GM19397 (cell line): ENCODE data around the gene NOL6.
"Not testable (repeated sequence)": the region's sequence is repeated elsewhere in the genome, so short reads cannot be mapped to it uniquely, and the experiment has no call there.

Experiments used
- ATAC-seq: cut with Tn5 transposase; IDR thresholded peaks from one replicate; pipeline ENCODE4 v1.9.1; 2021; ENCODE audit warnings: mild to moderate bottlenecking, moderate library complexity; ENCODE audit not compliant: unreplicated experiment

Gene NOL6, protein sequence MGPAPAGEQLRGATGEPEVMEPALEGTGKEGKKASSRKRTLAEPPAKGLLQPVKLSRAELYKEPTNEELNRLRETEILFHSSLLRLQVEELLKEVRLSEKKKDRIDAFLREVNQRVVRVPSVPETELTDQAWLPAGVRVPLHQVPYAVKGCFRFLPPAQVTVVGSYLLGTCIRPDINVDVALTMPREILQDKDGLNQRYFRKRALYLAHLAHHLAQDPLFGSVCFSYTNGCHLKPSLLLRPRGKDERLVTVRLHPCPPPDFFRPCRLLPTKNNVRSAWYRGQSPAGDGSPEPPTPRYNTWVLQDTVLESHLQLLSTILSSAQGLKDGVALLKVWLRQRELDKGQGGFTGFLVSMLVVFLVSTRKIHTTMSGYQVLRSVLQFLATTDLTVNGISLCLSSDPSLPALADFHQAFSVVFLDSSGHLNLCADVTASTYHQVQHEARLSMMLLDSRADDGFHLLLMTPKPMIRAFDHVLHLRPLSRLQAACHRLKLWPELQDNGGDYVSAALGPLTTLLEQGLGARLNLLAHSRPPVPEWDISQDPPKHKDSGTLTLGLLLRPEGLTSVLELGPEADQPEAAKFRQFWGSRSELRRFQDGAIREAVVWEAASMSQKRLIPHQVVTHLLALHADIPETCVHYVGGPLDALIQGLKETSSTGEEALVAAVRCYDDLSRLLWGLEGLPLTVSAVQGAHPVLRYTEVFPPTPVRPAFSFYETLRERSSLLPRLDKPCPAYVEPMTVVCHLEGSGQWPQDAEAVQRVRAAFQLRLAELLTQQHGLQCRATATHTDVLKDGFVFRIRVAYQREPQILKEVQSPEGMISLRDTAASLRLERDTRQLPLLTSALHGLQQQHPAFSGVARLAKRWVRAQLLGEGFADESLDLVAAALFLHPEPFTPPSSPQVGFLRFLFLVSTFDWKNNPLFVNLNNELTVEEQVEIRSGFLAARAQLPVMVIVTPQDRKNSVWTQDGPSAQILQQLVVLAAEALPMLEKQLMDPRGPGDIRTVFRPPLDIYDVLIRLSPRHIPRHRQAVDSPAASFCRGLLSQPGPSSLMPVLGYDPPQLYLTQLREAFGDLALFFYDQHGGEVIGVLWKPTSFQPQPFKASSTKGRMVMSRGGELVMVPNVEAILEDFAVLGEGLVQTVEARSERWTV

DNA sequence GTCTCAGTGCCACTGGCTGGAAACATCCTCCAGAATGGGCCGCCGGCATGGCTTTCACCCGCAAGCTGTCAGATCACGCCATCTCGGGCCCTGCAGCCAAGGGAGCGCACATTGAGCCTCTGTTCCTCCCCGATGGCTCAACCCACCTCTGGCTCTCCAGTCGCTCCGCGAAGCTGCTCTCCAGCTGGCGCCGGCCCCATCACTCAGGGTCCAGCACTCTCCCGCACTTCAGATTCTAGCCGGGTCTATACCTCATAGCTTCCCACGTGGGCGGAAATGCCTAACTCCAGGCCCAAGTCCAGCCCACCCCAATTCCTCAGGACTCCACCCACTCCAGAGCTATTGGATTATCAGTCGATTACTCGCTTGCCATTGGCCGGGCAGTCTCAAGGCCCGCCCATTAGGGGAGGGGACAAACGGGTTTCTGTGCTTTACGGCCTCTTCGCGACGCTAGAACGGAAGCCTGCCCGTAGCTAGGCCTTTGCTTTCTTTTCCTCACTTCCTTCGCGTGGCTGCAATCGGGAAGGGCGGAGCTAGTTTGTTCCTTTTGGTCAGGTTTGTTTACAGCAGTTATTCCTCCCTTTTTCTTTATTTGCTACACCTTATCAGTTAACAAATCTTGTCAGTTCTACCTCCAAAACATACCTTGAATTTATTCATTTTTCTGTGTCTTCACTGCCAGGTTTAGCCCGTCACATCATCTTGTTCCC, at the start of gene NOL6:
NOL6 (minus strand) TSS at position 282 of the 710 bp plus-strand sequence; CDS start at position 200, 82 bp downstream.
- ATAC-seq = peak; percentile 97

GRCh38 chr9:33521861-33522260, 48.1 kb upstream of the NOL6 start:
- ATAC-seq = not testable (repeated sequence)

DNA sequence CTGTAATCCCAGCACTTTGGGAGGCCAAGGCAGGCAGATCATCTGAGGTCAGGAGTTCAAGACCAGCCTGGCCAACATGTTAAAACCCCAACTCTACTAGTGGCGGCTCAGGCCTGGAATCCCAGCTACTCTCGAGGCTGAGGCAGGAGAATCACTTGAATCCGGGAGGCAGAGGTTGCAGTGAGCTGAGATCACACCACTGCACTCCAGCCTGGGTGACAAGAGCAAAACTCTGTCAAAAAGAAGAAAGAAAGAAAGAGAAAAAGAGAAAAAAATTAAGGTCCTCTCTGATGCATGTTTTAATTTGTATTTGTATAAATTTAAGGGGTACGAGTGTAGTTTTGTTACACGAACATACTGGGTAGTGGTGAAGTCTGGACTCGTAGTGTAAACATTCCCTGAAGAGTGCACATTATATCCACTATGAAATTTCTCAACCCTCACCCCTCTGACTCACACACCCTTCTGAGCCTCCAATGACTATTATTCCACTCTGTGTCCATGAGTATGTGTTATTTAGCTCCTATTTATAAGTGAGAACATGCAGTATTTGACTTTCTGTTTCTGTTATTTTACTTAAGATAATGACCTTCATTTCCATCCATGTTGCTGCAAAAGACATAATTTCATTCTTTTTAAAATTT, 44.3 kb upstream of the NOL6 start:
- not testable (repeated sequence) for ATAC-seq

GRCh38 chr9:33517373-33517772, 43.6 kb upstream of the NOL6 start:
- no peak for ATAC-seq

GRCh38 chr9:33516397-33516796, 42.7 kb upstream of the NOL6 start:
- ATAC-seq = not testable (repeated sequence)

GRCh38 chr9:33515342-33515995, 41.7 kb upstream of the NOL6 start:
- not testable (repeated sequence) for ATAC-seq

GRCh38 chr9:33512535-33512934, 38.8 kb upstream of the NOL6 start:
- ATAC-seq = not testable (repeated sequence)

DNA sequence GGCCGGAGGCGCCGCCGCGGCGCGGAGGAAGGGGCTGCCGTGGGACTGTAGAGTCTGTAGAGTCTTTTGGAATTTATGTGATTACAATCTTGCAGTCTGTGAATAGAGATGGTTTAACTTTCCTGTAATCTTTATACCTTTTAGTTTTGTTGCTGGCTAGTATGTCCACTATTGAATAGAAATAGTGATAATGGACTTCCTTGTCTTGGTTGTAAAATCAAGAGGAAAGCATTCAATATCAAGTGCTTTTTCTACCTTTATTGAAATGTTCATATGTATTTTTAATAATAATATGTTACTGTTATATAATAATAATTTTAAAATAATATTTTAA, 37.4 kb upstream of the NOL6 start:
- ATAC-seq = not testable (repeated sequence)

DNA sequence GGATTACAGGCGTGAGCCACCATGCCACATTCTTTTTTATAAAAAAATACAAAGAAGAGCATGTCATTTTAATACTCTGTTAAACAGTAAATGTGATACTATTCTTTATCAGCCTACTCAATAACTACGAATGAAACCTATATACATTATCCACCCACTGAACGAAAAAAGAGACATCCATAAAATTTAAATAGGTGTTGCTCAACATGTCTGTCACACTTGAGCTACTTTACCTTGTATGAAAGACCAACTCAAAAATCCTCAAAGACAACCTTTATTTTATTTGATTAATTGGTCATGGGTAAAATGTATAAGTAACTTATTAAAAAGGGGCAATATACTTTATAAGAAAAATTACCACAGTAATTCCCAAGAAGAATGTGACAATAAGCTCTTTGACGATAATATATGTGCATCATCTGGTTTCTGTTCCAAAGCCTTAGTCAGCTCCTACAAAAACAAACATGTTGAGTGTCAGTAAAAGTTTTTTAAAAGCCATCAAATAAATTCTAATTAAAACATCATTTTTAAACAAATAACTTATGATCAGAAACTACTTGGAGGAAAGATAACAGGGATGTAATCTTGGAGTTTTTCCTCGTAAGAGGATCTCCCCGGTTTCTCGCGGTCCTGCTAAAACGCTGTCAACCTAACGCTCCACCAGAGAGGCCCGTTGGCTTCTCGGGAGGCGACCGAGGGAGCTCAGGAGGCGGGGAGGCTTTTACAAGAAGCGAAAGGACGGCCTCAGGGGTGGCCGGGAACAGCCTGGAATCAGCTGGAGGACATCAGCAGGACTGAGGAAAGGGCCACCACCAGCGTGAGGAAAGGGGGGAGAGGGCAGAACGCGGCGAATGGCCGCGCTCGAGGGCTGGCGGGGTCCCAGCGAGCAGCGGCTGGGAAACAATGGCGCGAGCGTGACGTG, 36.8 kb upstream of the NOL6 start:
- no peak for ATAC-seq

- ATAC-seq = no peak
Measured at GRCh38 chr9:33506626-33507370, 33.1 kb upstream of the NOL6 start.

DNA sequence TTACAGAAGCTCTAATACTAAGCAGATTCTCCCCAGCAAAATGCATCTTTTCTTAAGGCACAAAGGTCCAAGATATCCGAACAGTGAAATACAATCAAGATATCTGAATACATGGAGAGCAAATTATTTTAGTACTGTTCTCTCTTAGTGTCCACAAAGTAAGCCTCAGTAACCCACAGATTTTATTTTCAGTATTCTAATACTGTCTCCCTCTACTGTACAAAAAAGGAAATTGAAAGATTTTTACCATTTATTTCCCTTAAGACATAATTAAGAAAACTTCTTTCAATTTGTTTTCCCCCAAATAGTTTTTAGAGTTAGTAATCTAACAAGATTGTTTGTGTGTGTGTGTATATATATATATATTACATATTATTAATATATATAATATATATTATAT, 24.7 kb upstream of the NOL6 start:
- no peak for ATAC-seq

DNA sequence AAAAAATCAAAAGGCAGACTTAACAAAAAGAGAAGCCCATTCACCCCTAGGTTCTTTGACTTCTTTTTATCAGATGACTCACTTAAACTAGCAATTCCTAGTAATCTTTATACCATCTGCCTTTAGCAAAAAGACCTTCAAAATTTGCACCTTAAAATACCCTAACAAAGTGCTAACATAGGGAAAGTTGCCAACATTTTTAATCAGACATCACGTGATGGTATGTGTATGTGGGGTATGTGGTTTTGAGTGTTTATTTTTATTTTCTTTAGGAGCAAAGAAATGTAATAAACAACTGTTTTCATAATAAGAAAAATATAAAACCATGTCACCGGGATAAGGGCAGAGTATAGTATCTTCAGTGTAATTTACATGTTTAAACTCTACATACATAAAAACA, 20.1 kb upstream of the NOL6 start:
- not testable (repeated sequence) for ATAC-seq

DNA sequence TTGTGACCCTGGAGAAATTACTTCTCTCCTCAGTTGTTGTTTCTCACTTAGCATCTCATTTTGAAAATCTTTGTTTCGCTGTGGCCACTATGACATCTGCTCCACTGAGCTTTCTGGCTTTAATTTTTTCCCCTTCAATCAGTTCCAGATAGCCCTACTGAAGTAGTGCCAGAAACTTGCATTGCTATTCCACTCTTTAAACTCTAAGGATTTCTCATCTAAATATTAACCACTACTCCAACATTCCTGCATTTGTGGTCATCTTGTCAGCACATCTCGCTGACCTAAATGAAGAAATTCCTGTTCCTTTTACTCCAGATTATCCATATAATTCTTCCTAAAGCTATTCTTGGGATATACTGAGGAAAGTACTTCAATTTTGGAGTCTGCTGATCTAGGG, 15.3 kb upstream of the NOL6 start:
- no peak for ATAC-seq

DNA sequence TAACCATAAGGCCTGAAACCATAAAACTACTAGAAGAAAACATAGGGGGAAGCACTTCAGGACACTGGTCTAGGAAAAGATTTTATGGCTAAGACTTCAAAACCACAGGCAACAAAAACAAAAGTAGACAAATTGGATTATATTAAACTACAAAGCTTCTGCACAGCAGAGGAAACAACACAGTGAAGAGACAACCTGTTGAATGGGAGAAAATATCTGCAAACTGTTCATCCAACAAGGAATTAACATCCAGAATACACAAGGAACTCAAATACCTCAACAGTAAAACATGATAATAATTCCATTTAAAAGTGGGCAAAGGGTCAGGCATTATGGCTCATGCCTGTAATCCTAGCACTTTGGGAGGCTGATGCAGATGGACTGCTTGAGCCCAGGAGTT, 11.6 kb upstream of the NOL6 start:
- ATAC-seq = not testable (repeated sequence)

- no peak for ATAC-seq
Measured at GRCh38 chr9:33480976-33481375, 7.3 kb upstream of the NOL6 start.

DNA sequence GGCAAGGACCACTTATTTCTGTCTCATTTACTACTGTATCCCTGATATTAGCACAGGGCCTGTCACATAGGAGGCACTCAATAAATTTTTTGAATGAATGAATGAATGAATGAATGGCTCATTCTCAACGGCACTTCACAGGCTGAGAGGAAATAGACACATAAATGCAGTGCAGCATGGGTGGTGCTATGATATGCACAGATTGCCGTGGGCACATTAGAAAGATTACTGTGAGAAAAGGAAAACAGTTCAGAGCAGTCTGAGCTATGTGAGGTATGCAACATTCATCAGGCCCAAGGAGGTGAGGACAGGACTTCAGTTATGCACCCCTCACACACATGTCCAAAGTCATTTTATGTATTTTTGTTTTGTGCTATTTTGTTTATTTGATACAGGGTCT, 6.4 kb upstream of the NOL6 start:
- no peak for ATAC-seq

GRCh38 chr9:33476503-33476902, 2.8 kb upstream of the NOL6 start:
- no peak for ATAC-seq

GRCh38 chr9:33475357-33475756, 1.6 kb upstream of the NOL6 start:
- ATAC-seq = no peak
